KMS-11 (cell line): Measurements from ENCODE around the gene AP3S1.
"Not testable (repeated sequence)": the region's sequence is repeated elsewhere in the genome, so short reads cannot be mapped to it uniquely, and the experiment has no call there.

ENCODE experiments used
- H2AFZ ChIP-seq: fragments of 200-600 bp; sonication (generic); 2 replicates; pipeline ENCODE4 v1.6.1; 2016; ENCODE audit warnings: antibody characterized with exemption, mixed run types, low read depth
- H3K27ac ChIP-seq: fragments of 200-600 bp; sonication (generic); 2 replicates; pipeline ENCODE4 v1.6.1; 2016; ENCODE audit warnings: mild to moderate bottlenecking, mixed run types
- H3K27me3 ChIP-seq: fragments of 200-600 bp; sonication (generic); 2 replicates; pipeline ENCODE4 v1.6.1; 2017; ENCODE audit warnings: mild to moderate bottlenecking, low read depth, mixed run types, moderate library complexity; ENCODE audit not compliant: insufficient read depth
- H3K36me3 ChIP-seq: fragments of 200-600 bp; sonication (generic); 2 replicates; pipeline ENCODE4 v1.6.1; 2017; ENCODE audit warnings: mild to moderate bottlenecking, mixed run types; ENCODE audit not compliant: insufficient read depth
- H3K4me1 ChIP-seq: fragments of 200-600 bp; sonication (generic); 2 replicates; pipeline ENCODE4 v1.6.1; 2016; ENCODE audit warnings: mild to moderate bottlenecking, low read depth, mixed run types; ENCODE audit not compliant: poor library complexity, severe bottlenecking
- H3K4me2 ChIP-seq: fragments of 200-600 bp; sonication (generic); 2 replicates; pipeline ENCODE4 v1.7.0; 2016; ENCODE audit warnings: mild to moderate bottlenecking, mixed run types
- H3K4me3 ChIP-seq: fragments of 200-600 bp; sonication (generic); IDR thresholded peaks from 2 replicates; pipeline ENCODE4 v1.6.1; 2017; ENCODE audit warnings: low read depth, low read length, mixed read lengths; ENCODE audit not compliant: insufficient read depth
- H3K79me2 ChIP-seq: fragments of 200-600 bp; sonication (generic); 2 replicates; pipeline ENCODE4 v1.6.1; 2016; ENCODE audit warnings: low read depth, mixed run types; ENCODE audit not compliant: insufficient read depth
- H3K9ac ChIP-seq: fragments of 200-600 bp; sonication (generic); 2 replicates; pipeline ENCODE4 v1.6.1; 2016; ENCODE audit warnings: mild to moderate bottlenecking, mixed run types
- H4K20me1 ChIP-seq: fragments of 200-600 bp; sonication (generic); 2 replicates; pipeline ENCODE4 v1.6.1; 2016; ENCODE audit warnings: mild to moderate bottlenecking, mixed run types; ENCODE audit not compliant: insufficient read depth
- TF ChIP-seq, protein P1 (sequence below): fragments of 200-600 bp; sonication (generic); conservative IDR thresholded peaks from 2 replicates; pipeline ENCODE4 v1.6.1; 2017; ENCODE audit warnings: low read depth, mild to moderate bottlenecking, antibody characterized with exemption, low read length, moderate library complexity, mixed read lengths

AP3S1 gene

DNA sequence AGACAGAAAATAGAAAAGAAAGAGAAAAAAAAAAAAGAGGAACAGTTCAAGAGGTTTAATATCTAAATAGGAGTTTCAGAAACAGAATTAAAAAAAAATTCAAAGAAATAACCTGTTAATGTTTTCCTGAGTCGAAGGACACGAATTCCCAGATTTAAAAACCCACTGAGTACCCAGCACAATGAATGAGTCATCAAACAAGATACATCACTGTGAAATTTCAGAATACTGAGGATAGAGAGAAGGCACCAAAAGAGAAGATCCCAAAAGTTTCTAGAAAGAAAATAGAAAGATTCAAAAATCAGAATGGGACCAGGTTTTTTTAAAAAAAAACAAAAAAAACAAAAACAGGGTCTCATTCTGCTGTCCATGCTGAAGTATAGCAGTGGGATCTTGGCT is 34.1 kb upstream of the AP3S1 start:
- H3K4me3 ChIP-seq = no peak overlapping the region
- no peaks in the 10 kb centered on the region for H3K36me3 ChIP-seq
- H4K20me1 ChIP-seq = no peaks in the 10 kb centered on the region
- no peaks in the 10 kb centered on the region for H3K27me3 ChIP-seq
- TF ChIP-seq, protein P1, sequence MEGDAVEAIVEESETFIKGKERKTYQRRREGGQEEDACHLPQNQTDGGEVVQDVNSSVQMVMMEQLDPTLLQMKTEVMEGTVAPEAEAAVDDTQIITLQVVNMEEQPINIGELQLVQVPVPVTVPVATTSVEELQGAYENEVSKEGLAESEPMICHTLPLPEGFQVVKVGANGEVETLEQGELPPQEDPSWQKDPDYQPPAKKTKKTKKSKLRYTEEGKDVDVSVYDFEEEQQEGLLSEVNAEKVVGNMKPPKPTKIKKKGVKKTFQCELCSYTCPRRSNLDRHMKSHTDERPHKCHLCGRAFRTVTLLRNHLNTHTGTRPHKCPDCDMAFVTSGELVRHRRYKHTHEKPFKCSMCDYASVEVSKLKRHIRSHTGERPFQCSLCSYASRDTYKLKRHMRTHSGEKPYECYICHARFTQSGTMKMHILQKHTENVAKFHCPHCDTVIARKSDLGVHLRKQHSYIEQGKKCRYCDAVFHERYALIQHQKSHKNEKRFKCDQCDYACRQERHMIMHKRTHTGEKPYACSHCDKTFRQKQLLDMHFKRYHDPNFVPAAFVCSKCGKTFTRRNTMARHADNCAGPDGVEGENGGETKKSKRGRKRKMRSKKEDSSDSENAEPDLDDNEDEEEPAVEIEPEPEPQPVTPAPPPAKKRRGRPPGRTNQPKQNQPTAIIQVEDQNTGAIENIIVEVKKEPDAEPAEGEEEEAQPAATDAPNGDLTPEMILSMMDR = no peak
- H3K79me2 ChIP-seq = no peaks in the 10 kb centered on the region
- no peak overlapping the region for H3K9ac ChIP-seq
- no peak overlapping the region for H3K4me2 ChIP-seq
- H3K27ac ChIP-seq = no peak overlapping the region
- H2AFZ ChIP-seq = no peak overlapping the region
- H3K4me1 ChIP-seq = no peaks in the 10 kb centered on the region

DNA sequence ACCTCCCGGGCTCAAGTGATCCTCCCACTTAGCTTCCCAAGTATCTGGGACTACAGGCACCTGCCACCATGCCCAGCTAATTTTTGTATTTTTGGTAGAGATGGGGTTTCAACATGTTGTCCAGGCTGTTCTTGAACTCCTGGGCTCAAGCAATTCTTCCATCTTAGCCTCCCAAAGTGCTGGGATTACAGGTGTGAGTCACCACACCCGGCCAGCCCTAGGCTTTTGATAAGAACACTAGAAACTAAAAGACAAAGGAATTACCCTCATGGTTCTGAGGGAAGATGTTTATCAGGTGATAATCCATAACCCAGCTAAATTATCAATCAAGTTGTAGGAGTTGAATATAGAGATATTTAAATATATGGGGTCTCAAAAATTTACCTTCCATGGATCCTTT is 33.7 kb upstream of the AP3S1 start:
- H3K9ac ChIP-seq, H3K4me3 ChIP-seq, H2AFZ ChIP-seq, H3K36me3 ChIP-seq, H3K4me1 ChIP-seq, H3K4me2 ChIP-seq, H3K27ac ChIP-seq, H3K27me3 ChIP-seq, H4K20me1 ChIP-seq, H3K79me2 ChIP-seq: not testable (repeated sequence)

DNA sequence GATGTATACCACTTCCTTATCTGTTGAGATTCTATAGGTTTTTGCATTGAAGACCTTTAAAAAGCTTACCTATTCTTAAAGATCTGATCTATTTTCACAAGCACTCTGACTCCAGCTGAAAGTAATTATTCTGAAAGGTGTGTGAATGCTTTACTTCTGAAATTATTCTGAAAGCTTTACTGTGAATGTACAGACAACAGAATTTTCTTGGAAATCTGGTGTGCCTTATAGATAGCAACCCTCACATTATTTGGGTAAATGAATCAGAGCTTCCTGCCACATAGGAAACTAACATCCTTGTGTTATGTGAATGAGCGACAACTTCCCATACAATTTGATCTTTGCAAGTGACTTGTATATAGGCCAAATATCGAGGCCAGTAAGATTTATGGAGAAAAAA is 31.8 kb upstream of the AP3S1 start:
- Histone ChIP-seq H3K9ac (no peak overlapping the region), H3K4me3 (no peak overlapping the region), H3K79me2 (no peaks in the 10 kb centered on the region), H3K36me3 (no peaks in the 10 kb centered on the region), H3K27me3 (no peaks in the 10 kb centered on the region), H3K4me1 (peaks cover 5% of the 10 kb centered on the region), H3K4me2 (no peak overlapping the region), H3K27ac (no peak overlapping the region), H4K20me1 (no peaks in the 10 kb centered on the region), H2AFZ (no peak overlapping the region)
- TF ChIP-seq, protein P1 = no peak

DNA sequence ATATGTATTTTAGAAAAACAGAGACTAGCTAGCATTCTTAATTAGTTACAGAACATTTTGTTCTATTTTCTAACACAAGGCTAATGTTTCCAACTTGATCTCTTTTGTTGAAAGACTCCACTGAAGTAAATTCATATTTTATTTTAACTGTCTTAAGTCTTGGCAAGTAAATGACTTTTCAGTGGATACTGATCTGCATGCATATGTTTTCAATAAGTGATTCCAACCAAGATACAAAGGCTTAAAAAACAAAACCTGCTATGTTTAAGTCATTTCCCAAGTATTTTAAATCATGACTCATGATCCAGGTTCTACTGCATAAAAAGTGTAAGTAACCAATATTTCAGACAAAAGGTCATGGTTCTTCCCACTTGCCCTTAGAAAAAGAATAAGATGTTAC is 31.0 kb upstream of the AP3S1 start:
- Histone ChIP-seq H3K4me1 (peaks cover 5% of the 10 kb centered on the region), H3K27me3 (no peaks in the 10 kb centered on the region), H3K79me2 (no peaks in the 10 kb centered on the region), H3K36me3 (no peaks in the 10 kb centered on the region), H3K4me3 (no peak overlapping the region), H3K9ac (no peak overlapping the region), H4K20me1 (no peaks in the 10 kb centered on the region), H3K27ac (no peak overlapping the region), H2AFZ (no peak overlapping the region), H3K4me2 (no peak overlapping the region)
- TF ChIP-seq, protein P1 = no peak

DNA sequence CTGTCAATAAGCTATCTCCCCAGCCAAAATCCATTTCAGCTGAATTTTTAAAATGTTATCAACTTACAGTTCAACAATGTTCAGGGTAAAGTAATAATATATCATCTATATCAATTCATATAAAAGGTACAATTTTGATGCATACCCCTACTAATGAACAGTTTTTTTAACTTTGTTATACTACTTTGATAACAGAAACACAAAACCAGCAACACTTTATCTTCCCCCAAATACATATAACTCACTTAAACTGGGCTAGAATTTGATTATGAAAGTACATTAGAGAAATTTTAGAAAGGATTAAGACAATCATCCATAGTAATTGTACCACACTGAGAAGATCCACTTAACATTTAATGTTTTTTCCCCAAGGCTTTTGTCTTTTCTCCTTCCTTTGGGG is 30.3 kb upstream of the AP3S1 start:
- H3K36me3 ChIP-seq = no peaks in the 10 kb centered on the region
- no peak overlapping the region for H3K4me3 ChIP-seq
- peaks cover 5% of the 10 kb centered on the region for H3K4me1 ChIP-seq
- H2AFZ ChIP-seq = no peak overlapping the region
- no peak overlapping the region for H3K9ac ChIP-seq
- no peaks in the 10 kb centered on the region for H4K20me1 ChIP-seq
- no peak overlapping the region for H3K4me2 ChIP-seq
- H3K79me2 ChIP-seq = no peaks in the 10 kb centered on the region
- TF ChIP-seq, protein P1 = no peak
- H3K27ac ChIP-seq = no peak overlapping the region
- no peaks in the 10 kb centered on the region for H3K27me3 ChIP-seq
